ENCODE measurements around the gene SPIRE1.
"Not testable (repeated sequence)": the region's sequence is repeated elsewhere in the genome, so short reads cannot be mapped to it uniquely, and the experiment has no call there.

Gene SPIRE1

DNA sequence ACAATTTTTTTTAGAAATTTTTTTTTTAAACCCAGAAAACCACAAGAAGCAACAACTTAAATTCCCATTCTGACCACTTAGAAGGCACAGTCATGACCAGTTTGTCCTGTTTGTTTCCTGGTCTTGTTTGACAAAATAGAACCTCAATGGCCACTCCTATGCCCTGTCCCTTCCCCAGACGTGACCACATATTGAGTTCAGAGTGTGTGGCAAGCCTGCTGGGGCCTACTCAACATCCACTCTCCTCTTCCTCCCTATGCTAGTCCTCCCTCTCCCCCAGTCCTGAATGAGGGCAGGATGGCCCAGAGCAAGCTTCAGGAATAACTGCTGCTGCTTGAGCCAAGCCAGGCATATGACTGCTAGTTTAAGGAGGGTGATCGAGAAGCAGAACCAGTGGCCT is 160.6 kb downstream of the SPIRE1 start:
- DNase-seq (ENCODE audit: low read depth in 1 of 2, low spot score in 1 of 2), result no peak

DNA sequence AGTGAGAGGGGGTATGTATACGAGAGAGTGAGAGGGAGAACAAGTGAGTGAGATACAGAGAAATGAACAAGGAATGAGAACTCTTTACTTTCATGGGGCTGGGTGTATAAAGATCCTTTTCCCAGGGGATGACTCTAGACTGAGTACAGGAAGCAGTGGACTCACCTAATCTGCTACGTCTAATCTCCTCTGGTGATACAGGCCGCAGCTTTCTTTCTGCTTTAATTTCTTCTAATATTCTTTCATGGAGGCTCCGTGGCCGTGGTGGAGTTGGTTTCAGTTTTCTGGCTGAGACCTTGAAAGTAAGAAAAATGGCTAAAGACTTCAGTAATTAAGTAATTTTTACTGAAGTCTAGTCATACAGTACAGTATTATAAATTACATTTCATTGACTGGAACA is 165.0 kb downstream of the SPIRE1 start:
- no peak for DNase-seq (ENCODE audit: low read depth in 1 of 2, low spot score in 1 of 2)

DNA sequence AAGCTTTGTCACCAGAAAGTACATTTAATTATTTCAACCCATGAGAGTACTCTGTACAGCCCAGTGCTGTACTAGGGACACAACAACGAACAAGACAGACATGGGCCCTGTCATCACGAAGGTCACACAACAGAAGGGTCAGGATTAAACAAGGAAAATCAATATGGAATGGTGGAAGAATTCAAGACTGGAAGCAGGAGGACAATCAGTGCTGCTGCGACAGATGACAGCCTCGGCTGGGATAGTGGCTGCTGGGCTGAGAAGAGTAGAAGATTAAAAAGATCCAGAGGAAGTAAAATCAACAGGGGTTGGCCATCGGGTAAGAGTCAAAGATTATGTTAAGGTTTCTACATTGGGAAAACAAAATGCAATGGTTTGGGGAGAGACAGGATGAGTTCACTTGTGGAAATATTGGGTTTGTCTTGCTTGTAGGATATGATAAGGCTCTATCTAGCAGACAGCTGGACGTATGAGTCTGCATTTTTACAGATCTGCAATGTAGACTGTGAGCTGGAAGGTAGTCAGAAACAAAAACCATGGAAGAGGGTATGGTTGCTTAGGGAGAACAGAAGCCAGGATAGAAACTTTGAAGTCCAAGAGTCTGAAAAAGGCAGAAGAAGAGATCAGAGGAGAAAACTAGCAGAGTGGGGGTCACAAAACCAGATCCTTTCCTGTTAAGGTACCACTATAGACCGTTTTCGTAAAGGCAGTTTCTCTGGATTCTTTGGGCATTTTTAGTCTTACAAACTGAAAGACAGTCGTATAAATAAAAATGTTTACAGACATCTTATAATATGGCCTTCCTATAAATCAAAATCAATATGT is 166.1 kb downstream of the SPIRE1 start:
- no peak for DNase-seq (ENCODE audit: low read depth in 1 of 2, low spot score in 1 of 2)

DNA sequence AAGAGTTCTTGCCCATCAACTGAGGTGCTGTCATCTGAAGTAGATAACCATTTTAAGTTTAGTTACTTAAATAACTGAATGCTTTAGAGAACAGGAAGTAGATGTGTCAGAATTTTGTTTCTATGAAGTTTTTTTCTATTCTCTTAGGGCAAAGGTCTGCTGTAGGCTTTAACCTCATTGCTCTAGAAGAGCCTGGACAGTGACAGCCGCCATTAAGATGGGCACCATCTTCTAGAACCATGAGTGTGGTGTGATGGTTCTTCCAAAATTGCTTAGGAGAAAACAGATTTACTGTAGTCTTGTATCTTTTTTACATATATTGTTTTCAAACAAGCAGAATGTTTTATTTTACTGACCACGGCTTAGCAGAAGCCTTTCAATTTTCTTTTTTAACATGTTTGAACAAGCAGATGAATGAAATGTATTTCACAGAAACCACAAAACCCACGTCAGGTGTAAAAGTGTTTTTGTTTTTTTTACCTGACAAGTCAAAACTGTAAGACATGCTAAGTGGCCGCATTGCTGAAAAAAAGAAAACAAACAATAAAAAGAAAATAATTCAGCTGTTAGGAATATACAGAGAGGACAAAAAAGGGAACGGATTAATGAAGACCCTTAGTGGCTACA is 172.3 kb downstream of the SPIRE1 start:
- no peak for DNase-seq (ENCODE audit: low read depth in 1 of 2, low spot score in 1 of 2)

DNA sequence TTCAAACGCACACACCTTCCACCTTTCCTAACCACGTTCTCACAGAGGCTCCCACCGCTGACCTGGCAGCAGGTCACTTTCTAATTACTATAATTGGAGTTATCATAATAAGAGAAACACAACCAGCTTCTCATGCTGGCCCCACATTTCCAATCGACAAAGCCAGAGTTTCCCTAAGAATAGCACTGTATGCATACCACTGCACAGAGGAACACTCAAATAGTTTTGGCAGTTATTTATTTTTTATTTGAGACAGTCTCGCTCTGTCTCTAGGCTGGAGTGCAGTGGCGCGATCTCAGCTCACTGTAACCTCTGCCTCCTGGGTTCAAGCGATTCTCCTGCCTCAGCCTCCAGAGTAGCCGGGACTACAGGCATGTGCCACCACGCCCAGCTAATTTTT is 176.0 kb downstream of the SPIRE1 start:
- not testable (repeated sequence) for DNase-seq (ENCODE audit: low read depth in 1 of 2, low spot score in 1 of 2)

DNA sequence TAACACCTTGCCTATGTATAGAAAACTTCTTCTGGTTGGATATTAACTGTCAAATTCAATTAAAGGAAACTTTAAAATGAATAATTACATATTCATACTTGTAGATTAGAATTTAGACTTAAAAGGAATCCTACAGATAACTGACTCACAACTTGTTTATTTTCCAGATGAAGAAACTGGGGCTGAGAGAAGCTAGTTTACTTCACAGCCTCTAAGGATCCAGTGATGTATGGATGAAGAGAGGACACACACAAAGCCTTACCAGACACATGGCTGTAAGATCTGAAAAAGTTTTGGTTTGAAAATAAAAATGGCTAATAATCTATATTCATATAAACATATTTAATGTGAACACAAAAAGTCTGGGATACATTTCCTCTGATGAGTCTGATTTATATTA is 177.9 kb downstream of the SPIRE1 start:
- DNase-seq (ENCODE audit: low read depth in 1 of 2, low spot score in 1 of 2), result no peak

DNA sequence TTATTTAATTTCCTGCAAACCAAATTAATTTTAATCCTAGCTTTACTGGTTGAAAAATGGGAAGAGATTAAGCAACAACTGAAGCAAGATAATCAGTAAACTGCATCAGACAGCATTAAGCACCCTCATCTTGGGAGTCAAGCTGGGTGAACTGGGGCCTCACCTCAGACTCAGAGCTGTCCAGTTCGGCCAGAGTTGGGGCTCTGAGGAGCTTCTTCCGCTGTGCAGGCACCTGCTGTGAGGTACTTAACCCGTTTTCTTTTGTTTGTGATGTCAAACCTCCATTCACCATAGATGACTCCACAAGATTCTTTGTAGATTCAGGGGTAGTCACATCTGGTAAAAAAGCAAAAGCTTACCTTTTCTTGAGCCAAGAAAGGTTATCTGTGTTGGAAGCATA is 178.4 kb downstream of the SPIRE1 start:
- DNase-seq (ENCODE audit: low read depth in 1 of 2, low spot score in 1 of 2), result no peak

DNA sequence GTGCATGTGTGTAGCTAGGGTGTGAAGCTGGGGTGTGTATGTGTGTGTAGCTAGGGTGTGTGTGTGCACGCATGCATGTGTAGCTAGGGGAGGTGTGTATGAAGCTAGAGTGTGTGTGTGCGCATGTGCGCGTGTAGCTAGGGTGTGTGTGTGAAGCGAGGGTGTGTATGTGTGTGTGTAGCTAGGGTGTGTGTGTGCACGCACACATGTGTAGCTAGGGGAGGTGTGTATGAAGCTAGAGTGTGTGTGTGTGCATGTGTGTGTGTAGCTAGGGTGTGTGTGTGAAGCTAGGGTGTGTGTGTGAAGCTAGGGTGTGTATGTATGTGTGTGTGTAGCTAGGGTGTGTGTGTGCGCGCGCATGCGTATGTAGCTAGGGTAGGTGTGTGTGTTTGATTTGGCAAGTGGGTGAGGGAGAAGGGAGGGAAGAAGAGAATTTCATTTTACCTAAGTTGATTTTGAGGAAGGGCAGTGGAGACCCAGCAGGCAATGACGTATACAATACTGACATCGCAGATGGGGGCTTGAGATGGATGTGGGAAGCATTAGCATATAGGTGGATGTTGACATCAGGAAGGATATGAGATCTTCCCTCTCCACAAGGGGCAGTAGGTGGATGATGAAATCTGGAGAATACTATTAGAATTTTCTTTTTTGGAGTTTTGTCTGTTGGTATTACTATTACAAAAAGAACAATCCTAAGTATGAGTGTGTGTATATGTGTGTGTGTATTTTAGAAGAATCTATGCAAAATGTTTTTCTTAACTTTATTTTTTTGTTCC is 179.4 kb downstream of the SPIRE1 start:
- DNase-seq (ENCODE audit: low read depth in 1 of 2, low spot score in 1 of 2), result no peak

DNA sequence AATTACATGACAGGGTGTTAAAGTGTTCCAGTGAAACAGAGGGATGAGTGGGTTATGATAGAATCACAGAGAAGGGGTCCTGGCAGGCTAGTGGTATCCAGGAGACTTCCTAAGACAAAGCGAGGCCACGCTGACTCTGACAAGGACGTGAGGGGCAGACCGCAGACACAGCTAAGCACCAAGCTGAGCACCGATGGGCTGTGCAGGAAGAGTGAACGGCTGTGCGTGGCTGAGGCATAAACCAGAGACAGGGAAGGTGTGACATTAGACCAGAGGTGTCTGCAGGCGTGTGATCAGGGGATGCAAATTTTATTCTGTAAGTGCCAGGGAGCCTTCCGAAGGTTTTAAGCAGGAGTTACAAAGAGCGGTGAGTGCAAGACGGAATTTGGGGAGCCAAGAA is 180.3 kb downstream of the SPIRE1 start:
- no peak for DNase-seq (ENCODE audit: low read depth in 1 of 2, low spot score in 1 of 2)

DNA sequence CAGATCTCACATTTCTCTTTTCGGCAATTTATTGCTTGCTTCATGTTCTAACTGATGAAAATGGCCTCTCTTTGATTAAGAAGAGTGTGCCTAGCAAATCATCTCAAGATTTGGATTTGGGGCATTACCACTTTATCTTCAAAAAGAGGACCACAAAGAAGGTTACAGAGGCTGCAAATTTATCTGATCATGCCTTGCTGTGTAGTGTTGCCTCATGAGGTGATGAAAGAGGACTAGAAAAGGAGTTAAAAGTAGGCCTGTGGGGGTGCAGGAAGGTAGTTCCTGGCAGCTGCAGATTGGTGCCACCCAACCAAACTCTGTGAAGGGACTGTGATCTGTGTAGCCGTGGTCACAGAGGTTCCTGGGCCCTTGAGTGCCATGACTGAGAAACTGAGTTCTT is 181.0 kb downstream of the SPIRE1 start:
- DNase-seq (ENCODE audit: low read depth in 1 of 2, low spot score in 1 of 2), result no peak

DNA sequence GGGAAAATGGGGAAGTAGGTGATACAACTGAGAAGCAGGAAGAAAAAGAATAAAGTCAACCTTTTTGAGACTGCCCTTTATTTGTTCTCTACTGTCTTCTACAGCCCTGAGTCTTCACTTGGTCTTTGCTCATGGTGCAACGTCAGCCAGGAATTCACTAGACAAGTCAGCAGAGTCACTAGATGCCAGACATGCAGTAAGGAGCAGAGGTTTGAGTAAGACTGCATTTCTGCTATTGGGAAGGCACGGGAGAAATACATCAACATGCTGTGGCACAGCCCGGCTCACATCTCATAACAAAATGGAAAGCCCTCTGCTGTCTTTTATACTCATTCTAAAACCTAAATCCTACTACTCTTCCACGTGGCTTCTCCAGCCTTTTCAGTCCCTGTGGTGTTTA is 183.0 kb downstream of the SPIRE1 start:
- DNase-seq (ENCODE audit: low read depth in 1 of 2, low spot score in 1 of 2), result no peak

DNA sequence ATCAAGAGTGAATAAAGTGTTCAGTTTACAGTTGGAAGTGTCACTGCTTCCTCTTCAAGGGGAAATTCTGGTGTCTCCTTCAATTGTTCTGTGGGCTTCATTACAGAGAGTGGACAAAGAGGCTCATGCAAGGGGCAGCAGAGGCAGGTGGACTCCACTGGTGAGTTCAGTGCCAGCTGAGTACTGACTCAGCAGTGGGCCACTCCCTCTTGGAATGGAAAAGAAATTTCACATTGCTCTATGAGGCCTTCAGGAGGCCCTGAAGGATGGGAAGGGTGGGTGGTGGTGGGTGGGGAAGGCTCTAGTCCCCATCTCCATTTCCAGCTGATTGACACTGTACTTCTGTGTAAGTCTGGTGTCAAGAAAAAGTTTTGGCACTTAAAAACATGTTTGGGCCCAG is 183.8 kb downstream of the SPIRE1 start:
- DNase-seq (ENCODE audit: low read depth in 1 of 2, low spot score in 1 of 2), result no peak

DNA sequence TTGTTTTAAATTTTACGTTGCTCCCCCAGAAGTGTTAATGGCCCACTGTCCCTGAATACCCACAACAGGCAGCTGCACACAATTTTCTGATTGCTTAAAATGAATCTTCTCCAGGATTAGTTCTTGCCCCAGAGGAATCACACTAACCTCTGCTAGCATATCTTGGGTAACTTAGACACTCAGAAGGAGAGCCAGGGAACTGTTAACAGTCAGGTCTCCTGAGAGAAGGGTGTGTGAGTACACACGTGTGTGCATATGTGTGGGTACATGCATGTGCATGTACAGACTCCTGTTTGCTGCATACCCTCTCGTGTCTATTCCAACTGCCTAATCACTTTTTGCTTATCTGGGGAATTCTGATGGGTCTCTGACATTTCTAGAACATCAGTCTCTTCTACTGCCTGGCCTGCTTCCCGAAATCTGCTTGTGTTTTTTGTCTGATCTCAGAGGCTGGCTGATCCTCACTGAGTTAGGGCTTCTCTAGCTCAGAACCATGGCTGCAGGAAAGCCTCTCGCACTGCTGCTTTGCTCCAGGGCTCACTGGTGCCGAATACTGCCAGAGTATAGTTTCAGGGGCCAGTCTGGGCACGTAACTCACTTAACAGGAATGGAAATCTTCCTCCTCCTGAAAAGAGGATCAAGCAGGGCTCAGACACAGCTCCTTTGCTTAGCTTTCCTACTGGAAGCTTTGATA is 187.4 kb downstream of the SPIRE1 start:
- DNase-seq (ENCODE audit: low read depth in 1 of 2, low spot score in 1 of 2), result no peak

DNA sequence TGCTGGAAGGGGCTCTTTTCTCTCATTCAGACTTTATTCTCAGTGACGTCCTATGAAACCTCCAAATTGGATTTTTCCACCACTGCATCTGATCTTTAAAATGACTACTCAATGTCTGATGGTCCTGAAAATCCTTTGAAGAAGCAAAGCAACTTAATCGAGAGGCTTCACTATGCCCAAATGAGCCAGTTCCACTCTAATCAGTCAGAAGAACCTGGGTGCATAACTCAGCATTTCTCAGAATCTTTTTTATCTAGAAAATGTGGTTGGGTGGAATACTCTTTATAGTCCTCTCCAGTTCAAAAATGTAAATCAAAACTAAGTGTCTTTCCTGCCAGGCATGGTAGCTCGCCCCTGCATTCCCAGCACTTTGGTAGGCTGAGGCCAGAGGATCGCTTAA is 189.5 kb downstream of the SPIRE1 start:
- no peak for DNase-seq (ENCODE audit: low read depth in 1 of 2, low spot score in 1 of 2)

DNA sequence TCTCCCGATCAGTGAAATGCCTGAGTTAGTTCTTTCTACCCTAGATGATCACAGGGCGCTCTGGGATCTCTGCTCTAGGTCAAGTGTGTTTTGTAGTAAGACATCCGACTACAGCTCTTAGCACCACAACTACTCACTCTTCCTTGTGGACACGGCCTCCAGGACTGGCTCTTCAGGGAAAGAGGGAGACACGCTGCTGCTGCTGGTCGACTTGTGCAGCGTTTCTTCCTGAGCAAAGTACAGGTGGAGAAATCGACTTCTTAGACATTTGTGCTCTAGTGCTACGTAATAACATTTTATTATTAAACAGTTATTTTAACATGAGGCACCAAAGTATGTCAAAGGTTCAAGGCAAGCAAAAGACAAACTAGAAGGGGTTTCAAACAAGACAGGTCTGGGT is 193.2 kb downstream of the SPIRE1 start:
- DNase-seq (ENCODE audit: low read depth in 1 of 2, low spot score in 1 of 2), result no peak

DNA sequence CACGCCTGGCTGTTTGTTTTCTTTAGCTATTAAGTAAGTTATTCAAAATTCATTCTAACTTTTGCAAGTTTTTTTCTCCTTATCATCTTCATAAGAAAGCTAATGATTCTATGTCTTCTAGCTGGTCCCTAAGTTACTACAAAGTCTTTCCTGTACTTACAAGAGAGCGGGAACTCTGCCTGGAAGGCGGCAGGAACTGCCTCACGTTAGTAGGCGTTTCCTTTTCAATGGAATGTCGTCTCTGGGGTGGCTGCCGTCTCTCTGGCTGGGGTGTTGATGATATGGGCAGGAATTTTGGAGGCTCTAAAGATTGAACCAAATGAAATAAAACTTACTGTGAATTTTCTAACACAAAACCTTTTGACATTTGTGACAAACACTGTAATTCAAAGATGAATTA is 194.7 kb downstream of the SPIRE1 start:
- no peak for DNase-seq (ENCODE audit: low read depth in 1 of 2, low spot score in 1 of 2)

DNA sequence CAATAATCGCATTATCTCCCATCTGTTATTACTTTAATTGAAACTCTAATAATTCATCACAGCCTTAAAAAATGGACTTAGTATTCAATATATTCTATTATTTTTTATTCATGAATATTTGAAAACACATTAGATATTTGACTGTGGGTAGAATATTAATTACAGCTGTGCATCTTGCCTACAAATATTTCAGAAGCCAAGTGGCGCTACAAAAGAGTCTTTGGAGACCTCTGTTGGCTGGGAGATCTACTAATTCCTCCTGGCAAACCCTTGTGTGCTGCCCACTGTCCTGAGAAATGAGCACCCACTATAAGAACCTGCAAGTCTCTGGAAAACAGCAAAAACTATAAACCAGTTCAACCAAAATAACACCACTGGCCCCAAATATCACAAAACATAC is 195.7 kb downstream of the SPIRE1 start:
- no peak for DNase-seq (ENCODE audit: low read depth in 1 of 2, low spot score in 1 of 2)

DNA sequence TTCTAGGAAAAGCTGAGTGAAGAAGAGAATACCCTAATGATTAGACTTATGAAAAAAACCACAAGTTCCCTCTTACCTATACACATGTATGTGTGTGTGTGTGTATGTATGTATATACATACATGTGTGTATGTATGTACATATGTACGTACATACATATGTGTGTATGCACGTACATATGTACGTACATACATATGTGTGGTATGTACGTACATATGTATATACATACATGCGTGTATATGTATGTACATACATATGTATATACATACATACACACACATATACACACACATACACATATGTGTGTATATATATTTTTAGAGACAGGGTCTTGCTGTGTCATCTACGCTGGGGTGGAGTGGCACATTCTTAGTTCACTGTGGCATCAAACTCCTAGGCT is 196.6 kb downstream of the SPIRE1 start:
- no peak for DNase-seq (ENCODE audit: low read depth in 1 of 2, low spot score in 1 of 2)

DNA sequence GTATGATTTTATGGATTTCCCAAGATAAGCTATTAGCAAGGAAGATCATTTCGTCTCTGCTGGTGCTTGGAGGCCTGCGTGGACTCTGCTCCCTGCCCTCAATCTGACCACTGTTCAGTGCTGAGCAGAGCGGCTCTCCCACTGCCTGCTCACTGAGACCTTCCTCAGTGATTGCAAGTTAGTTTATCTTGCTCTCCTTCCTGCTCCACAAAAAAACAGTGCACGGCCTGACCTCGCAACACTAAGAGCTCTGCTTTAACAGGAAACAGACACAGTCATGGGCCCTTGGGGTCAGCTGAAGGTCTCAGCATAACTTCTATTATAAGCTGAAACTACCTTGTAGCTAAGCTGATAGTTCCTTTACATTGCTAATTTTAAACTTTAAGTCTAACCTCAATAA is 197.0 kb downstream of the SPIRE1 start:
- DNase-seq (ENCODE audit: low read depth in 1 of 2, low spot score in 1 of 2), result no peak

DNA sequence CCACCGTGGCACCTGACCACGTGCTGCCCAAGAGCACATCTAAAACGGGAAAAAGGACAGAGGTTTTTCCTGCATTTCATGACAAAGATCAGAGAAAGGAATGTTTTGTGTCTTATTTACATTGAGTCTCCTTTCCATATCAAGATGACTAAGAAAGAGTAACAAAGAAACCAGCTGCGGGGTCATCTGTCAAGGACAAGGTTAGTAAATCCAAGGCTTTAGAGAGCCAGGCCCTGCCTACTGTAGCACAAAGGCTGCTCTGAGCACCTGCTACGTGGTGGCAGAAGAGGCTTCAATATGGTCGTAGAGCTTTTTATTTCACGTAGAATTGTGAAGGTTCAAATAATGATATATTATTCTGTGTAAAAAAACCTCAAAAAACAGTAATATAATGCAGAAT is 199.1 kb downstream of the SPIRE1 start:
- no peak for DNase-seq (ENCODE audit: low read depth in 1 of 2, low spot score in 1 of 2)

DNA sequence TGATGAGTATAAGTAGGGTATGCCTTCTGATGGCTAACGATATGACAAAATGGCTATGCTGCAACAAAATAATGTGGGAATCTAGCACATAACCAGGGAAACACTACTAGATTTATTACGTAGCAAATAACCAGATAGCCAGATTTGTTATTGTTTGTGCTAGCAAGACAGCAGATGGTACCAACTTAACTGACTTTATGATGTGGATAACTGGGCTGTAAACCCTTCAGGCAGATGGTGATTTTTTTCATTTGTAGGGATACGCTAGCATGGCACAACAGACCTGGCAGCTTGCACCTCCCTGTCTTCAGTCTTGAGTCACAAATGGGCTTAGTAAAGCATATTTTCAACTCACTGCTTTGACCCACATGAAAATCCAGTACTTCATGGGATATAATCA is 201.5 kb downstream of the SPIRE1 start:
- DNase-seq (ENCODE audit: low read depth in 1 of 2, low spot score in 1 of 2), result no peak

DNA sequence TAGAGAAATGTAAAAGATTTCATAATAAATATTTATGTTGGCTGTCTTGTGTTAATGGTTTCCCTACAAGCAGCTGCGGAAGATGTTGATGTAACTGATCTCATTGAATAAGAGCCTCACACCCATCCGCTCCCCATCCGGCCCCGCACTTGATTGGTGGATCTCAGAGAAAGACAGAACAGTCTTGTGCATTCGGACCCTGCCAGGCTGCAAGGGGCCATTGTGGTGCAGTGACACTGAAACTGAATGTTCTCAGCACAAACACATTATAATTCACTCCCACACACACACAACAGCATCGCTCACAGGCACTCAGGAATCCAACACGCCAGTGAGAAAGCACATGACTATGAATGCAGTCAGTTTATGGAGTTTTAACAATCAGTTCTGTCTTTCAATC is 202.4 kb downstream of the SPIRE1 start:
- DNase-seq (ENCODE audit: low read depth in 1 of 2, low spot score in 1 of 2), result no peak

Measured in activated T-helper 1 cell treated with anti-CD3 and anti-CD28 coated beads, Interleukin-2, amount 50 U/mL, for 16 hours (primary cell).